Measurements from ENCODE around the gene C16orf96.

The C16orf96 gene

DNA sequence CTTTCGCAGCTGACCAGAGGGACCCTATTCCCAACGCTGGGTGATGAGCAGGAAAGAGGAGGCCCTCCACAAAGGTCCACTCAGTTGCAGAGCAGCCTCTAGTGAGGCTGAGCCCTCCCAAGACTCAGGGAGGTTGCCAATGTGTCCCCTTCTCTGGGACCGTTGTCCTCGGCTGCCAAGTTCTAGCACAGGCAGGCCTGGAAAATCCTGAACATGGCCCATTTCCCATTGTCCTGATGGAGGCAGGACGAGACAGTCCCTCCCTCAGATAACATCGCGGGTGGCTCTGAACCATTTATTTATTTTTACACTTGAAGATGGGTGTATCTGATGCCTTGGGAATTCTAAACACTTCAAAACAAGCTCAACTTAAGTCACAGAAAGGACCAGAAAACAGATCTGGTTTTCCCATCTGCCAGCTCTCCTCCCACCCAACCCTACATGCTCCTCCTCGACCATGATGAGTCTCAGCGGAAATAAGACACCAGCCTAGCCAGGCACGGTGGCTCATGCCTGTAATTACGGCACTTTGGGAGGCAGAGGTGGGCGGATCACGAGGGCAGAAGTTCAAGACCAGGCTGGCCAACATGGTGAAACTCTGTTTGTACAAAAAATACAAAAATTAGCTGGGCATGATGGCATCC lies 30.4 kb upstream of the C16orf96 start:
- DNase-seq (ENCODE audit: low read depth) = no peak

DNA sequence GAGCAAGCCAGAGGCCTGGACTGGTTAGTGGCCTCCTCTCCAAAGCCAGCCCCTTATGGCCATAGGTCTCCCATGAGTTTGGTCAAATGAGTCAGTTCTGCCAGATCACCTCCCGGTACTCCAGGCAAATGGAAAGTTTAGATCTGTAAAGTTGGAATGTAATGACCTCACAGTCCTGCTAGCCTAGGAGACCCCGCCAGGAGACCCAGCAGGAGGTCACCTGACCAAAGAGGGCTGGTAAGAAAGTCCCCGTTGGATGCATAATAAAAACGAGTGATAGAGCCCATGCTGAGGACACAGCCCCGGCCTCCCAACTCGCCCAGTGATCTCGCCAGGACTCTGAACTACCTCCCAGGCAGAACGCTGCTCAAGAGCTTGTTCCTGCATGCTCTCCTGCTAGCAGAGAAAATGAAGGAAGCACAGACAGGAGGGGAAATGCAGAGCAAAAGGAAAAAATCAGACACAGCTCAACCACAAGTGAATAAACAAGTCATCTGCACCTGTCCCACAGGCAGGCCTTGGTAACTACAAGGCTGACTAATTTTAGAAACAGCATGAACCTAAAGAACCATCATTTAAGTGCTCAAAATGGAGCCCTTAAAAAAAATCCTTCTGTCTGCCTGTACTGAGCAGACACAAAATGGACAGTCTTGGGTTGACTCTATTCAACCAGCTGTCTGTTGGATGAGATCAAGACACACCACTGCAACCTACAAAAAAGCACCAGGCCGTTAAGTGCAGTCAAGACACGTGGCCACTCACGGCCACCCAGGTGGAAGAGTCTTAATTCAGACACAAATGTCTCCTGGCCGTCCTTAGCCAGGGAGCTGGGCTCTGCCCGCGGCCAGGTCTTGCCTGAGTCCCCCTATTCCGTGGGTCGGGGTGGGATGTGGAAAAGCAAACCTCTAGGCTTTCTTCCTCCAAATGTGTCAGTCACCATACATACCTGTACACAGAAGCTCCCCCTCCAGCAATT lies 26.8 kb upstream of the C16orf96 start:
- DNase-seq (ENCODE audit: low read depth) = no peak

GRCh38 chr16:4531811-4532210 lies 24.3 kb upstream of the C16orf96 start:
- no peak for DNase-seq (ENCODE audit: low read depth)

GRCh38 chr16:4532238-4532637 lies 23.9 kb upstream of the C16orf96 start:
- no peak for DNase-seq (ENCODE audit: low read depth)

- no peak for DNase-seq (ENCODE audit: low read depth)
Measured at GRCh38 chr16:4533490-4533889, 22.6 kb upstream of the C16orf96 start.

GRCh38 chr16:4534151-4534790 lies 21.9 kb upstream of the C16orf96 start:
- no peak for DNase-seq (ENCODE audit: low read depth)

GRCh38 chr16:4535627-4536108 lies 20.5 kb upstream of the C16orf96 start:
- DNase-seq (ENCODE audit: low read depth) = no peak

DNA sequence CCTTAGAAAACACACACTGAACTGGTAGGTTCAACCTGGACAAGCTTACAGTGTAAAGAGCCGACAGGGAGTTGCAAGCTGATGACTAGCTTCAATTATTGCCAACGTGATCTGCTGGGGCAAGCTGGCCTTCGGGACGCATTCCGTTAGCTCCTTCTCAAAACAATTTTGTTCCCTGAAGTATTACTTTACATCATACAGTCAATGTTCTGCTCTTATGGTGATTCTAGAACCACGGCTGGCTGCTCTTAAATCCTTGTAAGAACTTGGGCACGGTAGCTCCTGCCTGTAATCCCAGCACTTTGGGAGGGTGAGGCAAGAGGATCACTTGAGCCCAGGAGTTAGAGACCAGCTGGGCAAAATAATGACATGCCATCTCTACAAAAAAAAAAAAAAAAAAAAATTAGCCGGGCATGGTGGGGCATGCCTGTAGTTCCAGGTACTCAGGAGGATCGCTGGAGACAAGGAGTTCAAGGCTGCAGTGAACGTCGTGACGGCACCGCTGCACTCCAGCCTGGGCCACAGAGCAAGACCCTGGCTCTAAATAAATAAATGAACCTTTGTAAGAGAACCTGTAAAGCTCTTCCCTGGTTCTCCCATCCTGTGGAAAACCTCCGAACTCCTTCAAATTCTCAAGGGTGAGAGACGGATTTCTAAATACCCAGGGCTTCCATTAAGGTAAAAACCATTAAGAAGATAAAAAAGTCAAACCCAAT lies 19.6 kb upstream of the C16orf96 start:
- no peak for DNase-seq (ENCODE audit: low read depth)

DNA sequence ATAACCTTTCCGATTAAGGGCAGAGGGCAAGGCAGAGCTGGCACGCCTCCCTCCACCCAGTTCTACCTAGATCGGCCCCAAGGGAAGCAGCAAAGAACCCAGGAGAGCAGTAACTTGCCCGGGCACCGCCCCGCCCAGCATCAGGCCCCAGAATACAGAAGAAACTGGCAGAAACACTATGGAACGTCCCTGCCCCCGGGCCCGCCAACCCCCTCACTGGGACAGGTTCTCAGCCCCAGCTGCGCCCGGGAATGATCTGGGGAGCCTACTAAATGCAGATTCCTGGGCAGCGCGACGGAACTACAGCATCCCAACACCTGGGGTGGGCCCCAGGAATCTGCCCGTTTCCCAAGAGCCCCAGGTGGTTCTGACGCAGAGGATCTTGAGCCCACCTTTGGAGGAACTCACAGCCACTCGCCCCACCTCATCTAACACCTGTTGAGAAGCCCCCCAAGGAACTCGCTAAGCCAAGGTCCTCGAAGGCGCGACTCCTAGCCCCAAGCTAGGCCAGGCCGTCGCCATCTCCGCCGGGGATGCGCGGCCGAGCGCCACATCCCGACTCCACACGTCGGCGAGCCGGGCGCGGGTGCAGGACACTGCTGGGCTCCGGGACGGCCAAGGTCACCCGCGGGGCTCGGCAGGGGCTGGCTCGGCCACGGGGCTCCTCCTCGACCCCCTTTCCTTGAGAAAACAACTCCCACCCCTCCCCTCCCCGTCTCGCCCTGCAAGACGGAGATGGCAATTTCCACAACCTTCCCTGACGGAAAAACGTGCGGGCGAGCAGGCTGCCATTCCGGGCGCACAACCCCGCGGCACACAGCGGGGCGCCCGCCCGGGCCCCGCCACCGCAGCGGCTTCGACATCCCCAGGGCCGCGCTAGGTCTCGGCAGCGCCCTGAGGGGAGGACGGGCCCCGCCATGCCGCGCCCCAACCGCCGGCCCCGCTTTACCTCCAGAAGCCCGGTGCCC lies 18.5 kb upstream of the C16orf96 start:
- DNase-seq (ENCODE audit: low read depth) = no peak

DNA sequence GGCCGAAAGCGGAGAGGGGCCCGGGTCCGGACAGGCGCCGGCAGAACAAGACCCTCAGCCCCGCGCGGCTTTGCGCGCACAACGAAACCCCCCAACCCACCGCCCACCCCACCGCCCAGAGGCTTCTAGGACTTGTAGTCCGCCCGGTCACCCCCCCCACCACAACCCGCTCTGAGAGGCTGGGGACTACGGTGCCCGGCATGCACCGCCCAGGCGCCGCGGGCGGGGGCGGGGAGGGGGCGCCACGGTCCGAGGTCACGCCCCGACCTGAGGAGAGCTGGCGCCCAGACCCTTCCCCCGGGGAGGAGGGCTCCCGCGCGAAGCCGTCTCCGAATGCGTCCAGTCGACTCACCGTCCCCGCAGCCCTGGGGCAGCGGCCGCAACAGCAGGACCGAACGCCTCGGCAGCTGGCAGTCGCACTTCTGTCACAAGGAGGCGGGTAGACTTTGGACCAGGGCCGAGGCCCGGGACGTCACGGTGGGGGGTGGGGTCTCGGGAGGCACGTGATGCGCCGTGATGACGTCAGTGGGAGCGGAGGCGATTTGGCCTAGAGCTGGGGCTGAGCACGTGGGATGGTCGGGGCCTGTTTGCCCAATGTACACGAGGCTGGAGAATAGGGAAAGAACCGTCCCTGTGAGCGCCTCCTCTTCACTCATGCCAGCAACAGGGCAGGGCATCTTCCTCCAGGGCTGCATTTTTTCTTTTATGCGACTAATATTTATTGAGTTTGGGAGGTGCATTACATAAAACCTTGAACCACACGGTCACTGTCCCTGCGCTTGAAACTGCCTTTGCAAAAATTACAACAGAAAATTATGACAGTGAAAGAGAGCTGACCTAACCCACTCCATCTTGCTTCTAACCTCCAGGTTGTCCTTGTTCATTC lies 17.5 kb upstream of the C16orf96 start, which contains the start of gene CDIP1:
TSS of gene CDIP1 (minus strand) at position 424 of the 886 bp plus-strand sequence. CDS start 24,643 bp downstream, outside the sequence.
- DNase-seq (ENCODE audit: low read depth) = peak; percentile 79

DNA sequence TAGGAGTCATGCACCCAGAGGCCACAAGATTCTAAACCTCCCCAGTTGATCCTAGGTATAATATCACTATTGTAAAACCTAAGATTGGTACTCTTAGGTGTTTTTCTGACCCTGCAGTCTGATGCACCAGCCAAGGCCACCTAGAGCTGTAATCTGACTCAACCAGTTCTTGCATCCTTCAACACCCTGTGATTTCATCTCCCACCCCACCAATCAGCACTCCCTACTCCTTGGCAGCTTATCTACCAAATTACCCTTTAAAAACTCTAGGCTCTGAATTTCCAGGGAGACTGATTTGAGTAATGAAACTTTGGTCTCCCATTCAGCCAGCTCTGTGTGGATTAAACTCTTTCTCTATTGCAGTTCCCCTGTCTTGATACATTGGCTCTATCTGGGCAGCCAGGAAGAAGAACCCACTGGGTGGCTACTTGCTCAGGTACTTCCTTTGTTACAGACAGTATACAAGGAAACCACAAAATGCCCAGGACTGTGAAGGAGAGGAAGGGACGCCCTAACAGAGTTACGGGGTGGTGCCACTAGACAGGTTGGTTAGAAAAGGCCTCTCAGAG lies 16.3 kb upstream of the C16orf96 start:
- no peak for DNase-seq (ENCODE audit: low read depth)

GRCh38 chr16:4544473-4544872 lies 11.7 kb upstream of the C16orf96 start:
- no peak for DNase-seq (ENCODE audit: low read depth)

GRCh38 chr16:4548124-4548523 lies 8.0 kb upstream of the C16orf96 start:
- DNase-seq (ENCODE audit: low read depth) = no peak

DNA sequence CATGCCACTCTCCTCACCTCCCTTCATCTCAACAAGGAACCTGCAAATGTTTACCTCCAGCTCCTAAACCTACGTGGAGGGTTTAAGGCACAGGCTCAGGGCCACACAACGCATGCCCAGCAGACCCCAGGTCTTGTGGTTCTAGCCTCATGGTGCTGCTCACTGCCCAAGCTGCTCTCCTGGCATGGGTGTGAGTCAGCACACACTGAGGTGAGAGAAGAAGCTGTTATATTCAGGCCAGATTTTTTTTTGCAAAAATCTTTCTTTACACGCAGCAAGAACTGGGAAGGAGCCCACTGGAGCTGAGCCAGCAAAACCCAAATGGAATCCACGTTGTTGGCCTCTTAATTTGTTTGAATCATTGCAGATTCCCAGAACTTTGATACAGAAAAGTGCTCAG lies 5.5 kb upstream of the C16orf96 start:
- no peak for DNase-seq (ENCODE audit: low read depth)

GRCh38 chr16:4552541-4552940 lies 3.6 kb upstream of the C16orf96 start:
- no peak for DNase-seq (ENCODE audit: low read depth)

- no peak for DNase-seq (ENCODE audit: low read depth)
Measured at GRCh38 chr16:4556580-4556979, 440 bp downstream of the C16orf96 start.

- DNase-seq (ENCODE audit: low read depth) = no peak
Measured at GRCh38 chr16:4557973-4558372, 1.8 kb downstream of the C16orf96 start.

DNA sequence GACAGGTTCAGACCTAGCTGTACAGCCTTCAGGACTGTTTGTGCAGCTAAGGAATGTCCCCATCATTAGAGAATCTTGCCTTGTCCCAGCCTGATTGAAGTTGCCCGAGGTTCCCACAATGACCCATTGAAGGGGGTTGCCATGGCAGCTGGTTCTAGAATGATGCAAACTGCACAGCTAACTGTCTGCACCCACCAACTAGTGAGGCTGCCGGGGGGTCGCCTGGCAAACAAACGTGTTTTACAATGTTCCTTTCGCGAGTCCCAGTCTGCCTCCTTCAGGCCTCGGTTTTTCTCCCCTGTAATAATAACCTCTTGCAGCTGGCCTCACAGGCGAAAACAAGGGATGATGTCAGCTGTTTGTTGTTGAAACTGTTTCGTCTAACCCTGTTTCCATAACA lies 5.5 kb downstream of the C16orf96 start:
- DNase-seq (ENCODE audit: low read depth) = no peak

- no peak for DNase-seq (ENCODE audit: low read depth)
Measured at GRCh38 chr16:4564661-4565267, 8.6 kb downstream of the C16orf96 start.
